ENCODE results near the gene CADM4. TPM values are rescaled to one million over a fixed set of nuclear protein-coding genes. Genes with fewer than 3 reads are reported as not detected.
"Not testable (repeated sequence)": the region's sequence is repeated elsewhere in the genome, so short reads cannot be mapped to it uniquely, and the experiment has no call there.

The CADM4 gene
- total RNA-seq, 1 donor from 2014 or later, result 7.7 TPM

- Histone ChIP-seq H3K4me2 (no peak overlapping the region), H3F3A (ENCODE audit: low read depth) (peaks cover 19% of the 10 kb centered on the region), H3K4me1 (peaks cover 9% of the 10 kb centered on the region), H3K27me3 (no peaks in the 10 kb centered on the region), H3K9ac (no peak overlapping the region), H4K20me1 (ENCODE audit: low read depth) (no peaks in the 10 kb centered on the region), H3K4me3 (no peak overlapping the region), H3K79me2 (ENCODE audit: low read depth) (no peaks in the 10 kb centered on the region), H3K27ac (no peak overlapping the region), H3K9me3 (ENCODE audit: low read depth) (no peaks in the 10 kb centered on the region), H2AFZ (replicated peaks) (no peak overlapping the region), H3K36me3 (no peaks in the 10 kb centered on the region)
- Mint-ChIP-seq H3K27me3 (ENCODE audit: insufficient read depth, low read depth) (peaks cover 20% of the 10 kb centered on the region), H3K36me3 (no peaks in the 10 kb centered on the region), H3K4me3 (no peak overlapping the region), H3K27ac (no peak overlapping the region), H3K9me3 (no peaks in the 10 kb centered on the region), H3K4me1 (peaks cover 22% of the 10 kb centered on the region)
- no peak for DNase-seq (ENCODE audit: low spot score)
- TF ChIP-seq EZH2phosphoT487 (IDR thresholded peaks at IDR 0.05) (no peak), EZH2 (IDR thresholded peaks at IDR 0.05) (no peak), CTCF (IDR thresholded peaks at IDR 0.05) (no peak)
These were observed 44.7 kb upstream of the CADM4 start for GRCh38 chr19:43684326-43684725.

GRCh38 chr19:43683905-43684304, 44.3 kb upstream of the CADM4 start:
- peaks cover 19% of the 10 kb centered on the region for H3F3A ChIP-seq (ENCODE audit: low read depth)
- no peak overlapping the region for H3K9ac ChIP-seq
- H3K4me3 ChIP-seq, result no peak overlapping the region
- H3K4me1 Mint-ChIP-seq, result peaks cover 20% of the 10 kb centered on the region
- no peak overlapping the region for H3K27ac ChIP-seq
- no peak overlapping the region for H3K4me2 ChIP-seq
- no peak for DNase-seq (ENCODE audit: low spot score)
- H3K9me3 Mint-ChIP-seq, result no peaks in the 10 kb centered on the region
- no peak overlapping the region for H2AFZ ChIP-seq (replicated peaks)
- TF ChIP-seq EZH2phosphoT487 (IDR thresholded peaks at IDR 0.05) (no peak), EZH2 (IDR thresholded peaks at IDR 0.05) (no peak), CTCF (IDR thresholded peaks at IDR 0.05) (no peak)
- H3K36me3 Mint-ChIP-seq, result no peaks in the 10 kb centered on the region
- no peak overlapping the region for H3K27ac Mint-ChIP-seq
- H3K79me2 ChIP-seq (ENCODE audit: low read depth), result no peaks in the 10 kb centered on the region
- peaks cover 9% of the 10 kb centered on the region for H3K4me1 ChIP-seq
- peaks cover 18% of the 10 kb centered on the region for H3K27me3 Mint-ChIP-seq (ENCODE audit: insufficient read depth, low read depth)
- H3K27me3 ChIP-seq, result no peaks in the 10 kb centered on the region
- no peaks in the 10 kb centered on the region for H3K36me3 ChIP-seq
- no peaks in the 10 kb centered on the region for H3K9me3 ChIP-seq (ENCODE audit: low read depth)
- no peak overlapping the region for H3K4me3 Mint-ChIP-seq
- H4K20me1 ChIP-seq (ENCODE audit: low read depth), result no peaks in the 10 kb centered on the region

- H3K4me1 Mint-ChIP-seq, result peaks cover 15% of the 10 kb centered on the region
- Histone ChIP-seq H3K27me3 (no peaks in the 10 kb centered on the region), H3K9ac (no peak overlapping the region), H2AFZ (replicated peaks) (no peak overlapping the region), H3K4me1 (peaks cover 5% of the 10 kb centered on the region), H3K79me2 (ENCODE audit: low read depth) (no peaks in the 10 kb centered on the region), H3K27ac (no peak overlapping the region), H4K20me1 (ENCODE audit: low read depth) (no peaks in the 10 kb centered on the region), H3K9me3 (ENCODE audit: low read depth) (no peaks in the 10 kb centered on the region), H3K4me2 (no peak overlapping the region), H3F3A (ENCODE audit: low read depth) (peaks cover 17% of the 10 kb centered on the region), H3K4me3 (no peak overlapping the region), H3K36me3 (no peaks in the 10 kb centered on the region)
- no peaks in the 10 kb centered on the region for H3K36me3 Mint-ChIP-seq
- no peak for DNase-seq (ENCODE audit: low spot score)
- H3K9me3 Mint-ChIP-seq, result no peaks in the 10 kb centered on the region
- H3K4me3 Mint-ChIP-seq, result no peak overlapping the region
- H3K27ac Mint-ChIP-seq, result peak overlapping the region; percentile 33
- peaks cover 16% of the 10 kb centered on the region for H3K27me3 Mint-ChIP-seq (ENCODE audit: insufficient read depth, low read depth)
- TF ChIP-seq EZH2 (IDR thresholded peaks at IDR 0.05), result no peak
- no peak for TF ChIP-seq CTCF (IDR thresholded peaks at IDR 0.05)
- no peak for TF ChIP-seq EZH2phosphoT487 (IDR thresholded peaks at IDR 0.05)
These were observed 43.4 kb upstream of the CADM4 start for GRCh38 chr19:43682824-43683661.

- H3K36me3 Mint-ChIP-seq; H3K4me1 Mint-ChIP-seq; H3F3A ChIP-seq (ENCODE audit: low read depth); H3K9me3 Mint-ChIP-seq; H3K27me3 ChIP-seq; H3K4me2 ChIP-seq; H3K9me3 ChIP-seq (ENCODE audit: low read depth); H3K36me3 ChIP-seq; H2AFZ ChIP-seq (replicated peaks); H3K4me1 ChIP-seq; DNase-seq (ENCODE audit: low spot score); H3K27ac Mint-ChIP-seq; H3K4me3 ChIP-seq; H3K27ac ChIP-seq; H3K9ac ChIP-seq; H3K4me3 Mint-ChIP-seq; H3K79me2 ChIP-seq (ENCODE audit: low read depth); H4K20me1 ChIP-seq (ENCODE audit: low read depth): not testable (repeated sequence)
- H3K27me3 Mint-ChIP-seq (ENCODE audit: insufficient read depth, low read depth), result peaks cover 17% of the 10 kb centered on the region
These were observed 42.6 kb upstream of the CADM4 start for GRCh38 chr19:43682269-43682668.

Measured in neural progenitor cell (in vitro differentiated cells).